SU-DHL-6 (cell line): ENCODE measurements around the gene IDH1.

Experiments used
- CTCF ChIP-seq: fragments of 200-600 bp; sonication (generic); IDR thresholded peaks from one replicate; pipeline ENCODE4 v1.5.1; 2017; ENCODE audit warnings: antibody characterized with exemption, mild to moderate bottlenecking, low read length, moderate library complexity; ENCODE audit not compliant: insufficient read depth, poor library complexity, severe bottlenecking
- EZH2phosphoT487 ChIP-seq: fragments of 200-600 bp; sonication (generic), shearing (Covaris generic); conservative IDR thresholded peaks from 2 replicates; pipeline ENCODE4 v1.6.1; 2018; ENCODE audit warnings: mild to moderate bottlenecking, antibody characterized with exemption, low read length, moderate library complexity, mixed read lengths

GRCh38 chr2:208251098-208251497 lies 3.8 kb downstream of the IDH1 start:
- no peak for TF ChIP-seq CTCF
- no peak for TF ChIP-seq EZH2phosphoT487
